CD14-positive monocyte (primary cell): ENCODE measurements around the gene CRADD. TPM values are rescaled to one million over a fixed set of nuclear protein-coding genes. Genes with fewer than 3 reads are reported as not detected.

Source experiments
- DNase-seq, 3 donors: peaks; one replicate each; pipeline ENCODE4 v3.0.0-alpha.2; 2011 to 2022
- H2AFZ ChIP-seq: 2 replicates; pipeline ENCODE4 v1.6.0; 2012; ENCODE audit warnings: mild to moderate bottlenecking, low read depth, low read length, inconsistent platforms; ENCODE audit not compliant: insufficient read depth, poor library complexity, severe bottlenecking
- H3K27ac ChIP-seq, 2 donors: 1 replicate in 1 of 2; 2 replicates in 1 of 2; pipeline ENCODE4 v1.5.1; 2012 to 2013; ENCODE audit warnings: low read length in 2 of 2, control low read depth in 1 of 2, inconsistent platforms in 1 of 2, low read depth in 1 of 2, mild to moderate bottlenecking in 1 of 2
- H3K27me3 ChIP-seq, 2 donors: one replicate each; pipeline versions ENCODE4 v1.6.0 to v1.6.1; 2011 to 2013; ENCODE audit warnings: low read length in 2 of 2; ENCODE audit not compliant: control insufficient read depth in 2 of 2, insufficient read depth in 2 of 2
- H3K36me3 ChIP-seq, 2 donors: replicated peaks in 1 of 2; 1 replicate in 1 of 2; 2 replicates in 1 of 2; pipeline versions ENCODE4 v1.5.1 to v1.6.1; 2012 to 2013; ENCODE audit warnings: low read length in 2 of 2, control low read depth in 1 of 2, inconsistent platforms in 1 of 2, mild to moderate bottlenecking in 1 of 2; ENCODE audit not compliant: insufficient read depth in 2 of 2, control insufficient read depth in 1 of 2
- H3K4me1 ChIP-seq, 2 donors: 1 replicate in 1 of 2; 2 replicates in 1 of 2; pipeline versions ENCODE4 v1.5.1 to v1.6.1; 2012 to 2013; ENCODE audit warnings: low read length in 2 of 2, control low read depth in 1 of 2, inconsistent platforms in 1 of 2, mild to moderate bottlenecking in 1 of 2, moderate library complexity in 1 of 2; ENCODE audit not compliant: insufficient read depth in 2 of 2, control insufficient read depth in 1 of 2
- H3K4me2 ChIP-seq: replicated peaks from 2 replicates; pipeline ENCODE3; 2012; ENCODE audit warnings: low read length, moderate library complexity, mild to moderate bottlenecking; ENCODE audit not compliant: poor library complexity, severe bottlenecking; ENCODE audit errors: extremely low read depth
- H3K4me3 ChIP-seq, 3 experiments: fragments of 200-600 bp in 1 of 3; sonication (generic) in 1 of 3; replicated peaks in 1 of 3; 1 replicate in 2 of 3; 2 replicates in 1 of 3; pipeline ENCODE4 v1.5.1; 2011 to 2013; ENCODE audit warnings: low read length in 3 of 3, mild to moderate bottlenecking in 3 of 3, control low read depth in 2 of 3, low read depth in 2 of 3, inconsistent platforms in 1 of 3, moderate library complexity in 1 of 3
- H3K79me2 ChIP-seq: 2 replicates; pipeline ENCODE4 v1.6.0; 2012; ENCODE audit warnings: mild to moderate bottlenecking, control low read depth, inconsistent platforms, low read length, moderate library complexity; ENCODE audit not compliant: insufficient read depth
- H3K9ac ChIP-seq: 2 replicates; pipeline ENCODE4 v1.6.0; 2017; ENCODE audit warnings: low read length, mild to moderate bottlenecking; ENCODE audit not compliant: insufficient read depth, poor library complexity, severe bottlenecking
- H3K9me3 ChIP-seq, 2 donors: replicated peaks in 1 of 2; 1 replicate in 1 of 2; 2 replicates in 1 of 2; pipeline versions ENCODE4 v1.5.1 to v1.6.1; 2012 to 2013; ENCODE audit warnings: low read length in 2 of 2, control low read depth in 1 of 2; ENCODE audit not compliant: control insufficient read depth in 1 of 2, insufficient read depth in 1 of 2
- H4K20me1 ChIP-seq: 2 replicates; pipeline ENCODE4 v1.6.0; 2012; ENCODE audit warnings: mild to moderate bottlenecking, low read length, control low read depth, moderate library complexity; ENCODE audit not compliant: insufficient read depth
- H3K27ac Mint-ChIP-seq, 7 donors: one replicate each; pipeline ENCODE4 v1.8.0; 2020; ENCODE audit warnings: mild to moderate bottlenecking in 7 of 7, mixed read lengths in 7 of 7, moderate library complexity in 6 of 7, inconsistent platforms in 2 of 7
- H3K27me3 Mint-ChIP-seq, 3 donors: one replicate each; pipeline ENCODE4 v1.8.0; 2021 to 2022; ENCODE audit warnings: low read depth in 3 of 3, mild to moderate bottlenecking in 3 of 3, mixed read lengths in 3 of 3, moderate library complexity in 3 of 3, inconsistent platforms in 1 of 3
- H3K36me3 Mint-ChIP-seq, 2 donors: one replicate each; pipeline ENCODE4 v1.8.0; 2020; ENCODE audit warnings: mixed read lengths in 2 of 2, inconsistent platforms in 1 of 2, mild to moderate bottlenecking in 1 of 2
- H3K4me1 Mint-ChIP-seq: one replicate; pipeline ENCODE4 v1.8.0; 2020; ENCODE audit warnings: mild to moderate bottlenecking, mixed read lengths
- H3K4me3 Mint-ChIP-seq, 2 donors: one replicate each; pipeline ENCODE4 v1.8.0; 2020; ENCODE audit warnings: mild to moderate bottlenecking in 2 of 2, mixed read lengths in 2 of 2, moderate library complexity in 1 of 2
- H3K9me3 Mint-ChIP-seq, 7 donors: one replicate each; pipeline ENCODE4 v1.8.0; 2020 to 2022; ENCODE audit warnings: mixed read lengths in 7 of 7, mild to moderate bottlenecking in 6 of 7, moderate library complexity in 6 of 7, inconsistent platforms in 2 of 7
- CTCF ChIP-seq: fragments of 200-600 bp; IDR thresholded peaks from one replicate; pipeline ENCODE4 v1.8.0; 2022; ENCODE audit warnings: antibody characterized with exemption, mild to moderate bottlenecking
- WGBS: methylation state at CpG from one replicate; pipeline ENCODE4 v1.1.5; 2013; ENCODE audit warnings: missing lambda C conversion rate; ENCODE audit not compliant: insufficient coverage; 5-methylcytosine and 5-hydroxymethylcytosine counted together
- intact Hi-C, 2 donors: fragments of 100-400 bp; cut with micrococcal nuclease; formaldehyde crosslinking; loops; one replicate each; pipeline versions ENCODE4 v1.15.0 to v1.15.1; 2023
- polyA plus RNA-seq, 3 donors: library from polyadenylated mRNA; depleted of rRNA in 1 of 3; unstranded in 2 of 3; stranded (reverse) in 1 of 3; fragments of 300-500 nt in 2 of 3; fragments of >200 nt in 1 of 3; fragmentation: Illumina TruSeq in 2 of 3; gene quantifications; 1 replicate in 2 of 3; 2 replicates in 1 of 3; pipeline ENCODE4 v1.2.3, GENCODE V29; 2012 to 2021

Gene CRADD
- polyA plus RNA-seq, 3 donors, result 5.6 to 12.2 (median 11.2) TPM

DNA sequence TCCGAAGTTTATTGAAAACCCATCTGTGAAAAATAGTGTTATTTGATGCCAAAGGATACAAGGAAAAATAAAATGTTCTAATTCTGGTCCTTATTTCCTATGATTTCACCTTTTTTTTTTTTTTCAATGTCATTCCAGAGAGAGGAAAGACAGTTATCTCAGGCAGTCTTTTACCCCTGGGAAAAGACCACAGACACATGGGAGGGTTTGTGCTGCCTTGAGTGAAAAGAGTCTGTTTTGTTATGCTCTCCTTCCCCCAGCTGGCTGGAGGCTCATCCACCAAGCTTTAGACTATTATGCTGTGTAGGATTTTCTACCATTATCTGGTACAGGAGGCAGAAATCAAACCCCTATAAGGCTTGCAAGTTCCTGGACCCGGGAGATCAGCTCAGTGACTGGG, 151.8 kb downstream of the CRADD start:
- no peaks in the 10 kb centered on the region for H3K9me3 ChIP-seq
- H3K79me2 ChIP-seq, result no peaks in the 10 kb centered on the region
- Mint-ChIP-seq H3K27me3 (no peaks in the 10 kb centered on the region), H3K4me3 (no peak overlapping the region), H3K27ac (no peak overlapping the region), H3K4me1 (peaks cover 2% of the 10 kb centered on the region), H3K36me3 (no peaks in the 10 kb centered on the region), H3K9me3 (no peaks in the 10 kb centered on the region)
- H3K36me3 ChIP-seq, result no peaks in the 10 kb centered on the region
- DNase-seq, result no peak
- intact Hi-C loops, result no loop called here
- no peak overlapping the region for H3K4me3 ChIP-seq
- no peaks in the 10 kb centered on the region for H4K20me1 ChIP-seq
- no peaks in the 10 kb centered on the region for H3K27me3 ChIP-seq
- no peak overlapping the region for H2AFZ ChIP-seq
- peaks cover 0 to 1% of the 10 kb centered on the region in 2 donors for H3K4me1 ChIP-seq
- WGBS, result no CpG with 5 or more reads among the region's 2 CpGs
- no peak overlapping the region for H3K9ac ChIP-seq
- TF ChIP-seq CTCF, result no peak
- H3K4me2 ChIP-seq, result no peak overlapping the region
- no peak overlapping the region for H3K27ac ChIP-seq

DNA sequence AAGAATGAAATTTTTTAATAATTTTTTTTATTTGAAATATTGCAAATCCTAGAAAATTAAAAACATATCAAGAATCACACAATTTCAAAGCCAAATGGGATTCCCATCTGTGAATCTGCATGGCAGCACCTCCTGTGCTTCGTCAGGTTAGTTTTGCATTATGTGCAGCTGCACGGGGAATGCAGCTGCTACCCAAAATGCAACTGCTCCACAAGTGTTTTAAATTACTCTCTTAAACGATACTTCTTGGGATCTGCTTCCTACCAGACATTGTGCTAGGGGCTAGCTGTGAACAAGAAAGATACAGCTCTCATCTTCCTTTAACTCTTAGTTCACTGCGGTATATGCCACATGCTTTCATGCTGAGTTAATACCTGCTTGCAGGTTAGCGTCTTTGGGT, 154.2 kb downstream of the CRADD start:
- no peak overlapping the region for H3K4me3 ChIP-seq
- H2AFZ ChIP-seq, result no peak overlapping the region
- no peak overlapping the region for H3K27ac ChIP-seq
- TF ChIP-seq CTCF, result no peak
- Mint-ChIP-seq H3K27ac (no peak overlapping the region), H3K36me3 (no peaks in the 10 kb centered on the region), H3K9me3 (no peaks in the 10 kb centered on the region), H3K4me1 (peaks cover 2% of the 10 kb centered on the region), H3K27me3 (peaks cover 0 to 1% (median 0%) of the 10 kb centered on the region in 3 donors), H3K4me3 (no peak overlapping the region)
- H3K9ac ChIP-seq, result no peak overlapping the region
- no peaks in the 10 kb centered on the region for H3K4me1 ChIP-seq
- no peaks in the 10 kb centered on the region for H4K20me1 ChIP-seq
- no peaks in the 10 kb centered on the region for H3K27me3 ChIP-seq
- no peaks in the 10 kb centered on the region for H3K9me3 ChIP-seq
- no peak for DNase-seq
- no peaks in the 10 kb centered on the region for H3K36me3 ChIP-seq
- no peaks in the 10 kb centered on the region for H3K79me2 ChIP-seq
- intact Hi-C loops, result no loop called here
- WGBS, result 94% methylated on average over 4 of the region's 5 CpGs
- H3K4me2 ChIP-seq, result no peak overlapping the region
